Activated T-helper 17 cell treated with anti-CD3 and anti-CD28 coated beads, Interleukin-2, amount 50 U/mL, for 72 hours (primary cell): ENCODE measurements around the gene HOMER2. TPM values are rescaled to one million over a fixed set of nuclear protein-coding genes. Genes with fewer than 3 reads are reported as not detected.
A peak's percentile ranks its signal among the peaks of the same experiment; 100 is the strongest.

ENCODE experiments used
- ATAC-seq: fragments of 150-1000 bp; cut with Tn5 transposase; replicated peaks from 2 replicates; pipeline ENCODE4 v1.10.0; 2021; ENCODE audit warnings: mild to moderate bottlenecking, moderate library complexity
- H3K27ac Mint-ChIP-seq: one replicate; pipeline ENCODE4 v1.8.0; 2022; ENCODE audit warnings: mixed read lengths
- H3K27me3 Mint-ChIP-seq: one replicate; pipeline ENCODE4 v1.8.0; 2022; ENCODE audit warnings: mixed read lengths
- H3K36me3 Mint-ChIP-seq: one replicate; pipeline ENCODE4 v1.8.0; 2022; ENCODE audit warnings: low read depth, mild to moderate bottlenecking, mixed read lengths
- H3K4me1 Mint-ChIP-seq: one replicate; pipeline ENCODE4 v1.8.0; 2022; ENCODE audit warnings: mixed read lengths
- H3K4me3 Mint-ChIP-seq: one replicate; pipeline ENCODE4 v1.8.0; 2022; ENCODE audit warnings: mild to moderate bottlenecking, mixed read lengths
- H3K9me3 Mint-ChIP-seq: one replicate; pipeline ENCODE4 v1.8.0; 2022; ENCODE audit warnings: mixed read lengths
- total RNA-seq, 2 donors: library from RNA; stranded (reverse); gene quantifications; one replicate each; pipeline ENCODE4 v1.2.3, GENCODE V29; 2022

Gene HOMER2
- total RNA-seq, 2 donors from 2014 or later = 6.2 to 8.7 TPM

DNA sequence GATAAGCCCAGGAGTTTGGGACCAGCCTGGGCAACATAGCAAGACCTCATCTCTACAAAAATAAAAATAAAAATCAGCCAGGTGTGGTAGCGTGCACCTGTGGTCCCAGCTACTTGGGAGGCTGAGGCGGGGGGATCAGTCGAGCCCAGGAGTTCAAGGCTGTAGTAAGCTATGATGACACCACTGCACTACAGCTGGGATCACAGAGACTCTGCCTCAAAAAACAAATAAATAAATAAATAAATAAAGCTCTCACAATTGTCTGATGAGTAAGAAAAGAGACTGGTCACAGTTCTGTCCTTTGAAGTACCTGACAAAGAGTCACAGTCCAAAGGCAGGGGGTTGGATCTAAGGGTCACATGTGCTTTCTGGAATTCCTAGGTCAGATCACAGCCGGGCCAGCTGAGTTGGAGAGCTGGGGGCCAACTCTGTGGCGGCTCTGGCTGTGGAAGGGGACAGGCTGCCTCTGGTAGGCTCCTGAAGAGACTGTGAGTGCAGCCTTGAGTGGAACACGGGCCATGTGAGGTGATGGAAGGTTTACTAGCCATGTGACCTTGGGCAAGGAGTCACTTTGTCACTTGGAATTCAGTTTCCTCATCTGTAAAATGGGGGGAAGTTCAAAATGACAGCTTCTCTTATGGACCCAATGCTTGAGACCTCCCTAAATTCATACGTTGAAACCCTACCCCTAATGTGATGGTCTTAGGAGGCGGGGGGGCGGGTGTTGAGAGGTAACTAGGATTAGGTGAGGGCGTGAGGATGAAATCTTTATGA lies 95.9 kb downstream of the HOMER2 start:
- H3K27me3 Mint-ChIP-seq = no peaks in the 10 kb centered on the region
- no peak for ATAC-seq
- no peak overlapping the region for H3K27ac Mint-ChIP-seq
- no peaks in the 10 kb centered on the region for H3K36me3 Mint-ChIP-seq
- no peaks in the 10 kb centered on the region for H3K9me3 Mint-ChIP-seq
- no peak overlapping the region for H3K4me3 Mint-ChIP-seq
- H3K4me1 Mint-ChIP-seq = no peaks in the 10 kb centered on the region

GRCh38 chr15:82855286-82856100 lies 97.0 kb downstream of the HOMER2 start:
- H3K27ac Mint-ChIP-seq = no peak overlapping the region
- no peak for ATAC-seq
- no peaks in the 10 kb centered on the region for H3K36me3 Mint-ChIP-seq

DNA sequence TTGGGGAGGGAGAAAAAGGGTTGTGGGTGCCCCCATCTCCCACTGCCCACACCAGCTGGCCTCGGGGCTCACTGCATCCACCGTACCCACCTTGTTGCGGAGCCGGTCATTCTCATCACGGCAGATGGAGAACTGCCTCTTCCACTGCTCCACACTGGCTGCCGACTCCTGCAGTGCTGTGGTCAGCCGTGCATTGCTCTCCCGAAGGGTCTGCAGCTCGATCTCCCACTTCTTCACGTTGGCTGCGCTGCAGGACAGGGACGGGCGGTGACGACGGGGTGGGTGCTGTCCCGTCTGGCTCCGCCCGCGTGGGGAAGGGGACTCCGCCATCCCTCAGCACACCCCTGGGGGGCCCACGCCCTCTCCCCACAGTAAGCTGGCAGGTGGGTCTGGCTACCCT lies 98.0 kb downstream of the HOMER2 start:
- no peak for ATAC-seq
- Mint-ChIP-seq H3K27ac (no peak overlapping the region), H3K27me3 (no peaks in the 10 kb centered on the region), H3K4me3 (no peak overlapping the region), H3K9me3 (no peaks in the 10 kb centered on the region), H3K4me1 (no peaks in the 10 kb centered on the region), H3K36me3 (no peaks in the 10 kb centered on the region)

More at GRCh38 chr15:82855286-82856100, 97.0 kb downstream of the HOMER2 start:
- Mint-ChIP-seq H3K4me3 (no peak overlapping the region), H3K9me3 (no peaks in the 10 kb centered on the region), H3K4me1 (no peaks in the 10 kb centered on the region), H3K27me3 (no peaks in the 10 kb centered on the region)

DNA sequence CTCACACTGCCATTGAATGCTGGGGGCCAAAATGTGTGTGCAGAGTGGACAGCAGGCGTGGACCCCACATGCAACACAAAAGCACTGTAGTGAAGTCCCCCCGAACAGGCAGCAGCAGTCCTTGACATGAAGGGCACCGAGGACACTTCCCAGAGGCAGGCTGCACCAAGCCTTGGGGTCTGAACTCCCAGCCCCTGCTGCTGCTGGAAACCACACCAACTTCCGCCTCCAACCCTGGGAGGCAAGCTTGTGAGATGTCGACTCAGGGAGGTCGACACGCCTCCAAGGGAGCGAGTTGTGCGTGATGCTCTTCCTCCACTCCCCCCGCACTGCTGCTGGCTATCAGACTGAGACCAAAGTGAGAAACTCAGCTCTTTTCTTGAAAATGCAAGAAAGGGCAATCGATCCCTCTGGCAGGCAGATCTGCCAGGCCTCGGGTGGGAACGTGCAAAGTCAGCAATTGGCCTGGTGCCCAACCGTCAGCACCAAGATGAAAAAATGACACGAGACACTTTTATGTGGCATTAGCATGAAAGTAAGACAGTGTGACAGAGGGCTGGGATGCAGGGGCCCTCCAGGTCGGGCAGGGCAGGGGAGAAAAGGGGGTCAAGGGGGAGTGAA lies 99.5 kb downstream of the HOMER2 start:
- Mint-ChIP-seq H3K27ac (no peak overlapping the region), H3K36me3 (no peaks in the 10 kb centered on the region), H3K4me3 (no peak overlapping the region), H3K9me3 (no peaks in the 10 kb centered on the region), H3K27me3 (no peaks in the 10 kb centered on the region), H3K4me1 (no peaks in the 10 kb centered on the region)
- no peak for ATAC-seq

DNA sequence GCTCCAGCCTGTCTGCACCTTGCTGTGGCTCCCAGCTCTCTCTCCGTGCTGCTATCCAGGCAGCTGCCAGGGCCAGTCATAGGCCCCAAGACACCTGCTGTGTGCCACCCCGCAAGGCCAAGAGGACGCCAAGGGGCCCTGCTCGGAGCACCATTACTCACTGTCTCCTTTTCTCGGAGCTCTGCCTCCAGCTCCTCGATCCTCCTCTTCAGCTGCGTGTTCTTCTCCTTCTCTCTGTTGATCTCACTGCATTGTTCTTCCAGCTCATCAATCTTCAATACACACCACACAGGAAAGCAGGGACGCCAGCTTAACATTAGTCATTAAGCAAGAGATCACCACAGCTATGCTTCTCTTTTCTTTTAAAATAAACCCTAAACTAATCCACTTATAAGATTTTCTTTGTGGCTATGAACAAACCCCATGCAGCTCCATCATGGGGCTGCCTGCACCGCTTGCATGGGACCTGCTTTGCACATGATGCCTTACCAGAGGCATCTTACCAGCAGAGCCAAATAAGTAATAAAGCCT lies 100.5 kb downstream of the HOMER2 start:
- Mint-ChIP-seq H3K27me3 (no peaks in the 10 kb centered on the region), H3K36me3 (no peaks in the 10 kb centered on the region), H3K4me3 (no peak overlapping the region), H3K9me3 (no peaks in the 10 kb centered on the region), H3K27ac (no peak overlapping the region), H3K4me1 (no peaks in the 10 kb centered on the region)
- ATAC-seq = no peak

DNA sequence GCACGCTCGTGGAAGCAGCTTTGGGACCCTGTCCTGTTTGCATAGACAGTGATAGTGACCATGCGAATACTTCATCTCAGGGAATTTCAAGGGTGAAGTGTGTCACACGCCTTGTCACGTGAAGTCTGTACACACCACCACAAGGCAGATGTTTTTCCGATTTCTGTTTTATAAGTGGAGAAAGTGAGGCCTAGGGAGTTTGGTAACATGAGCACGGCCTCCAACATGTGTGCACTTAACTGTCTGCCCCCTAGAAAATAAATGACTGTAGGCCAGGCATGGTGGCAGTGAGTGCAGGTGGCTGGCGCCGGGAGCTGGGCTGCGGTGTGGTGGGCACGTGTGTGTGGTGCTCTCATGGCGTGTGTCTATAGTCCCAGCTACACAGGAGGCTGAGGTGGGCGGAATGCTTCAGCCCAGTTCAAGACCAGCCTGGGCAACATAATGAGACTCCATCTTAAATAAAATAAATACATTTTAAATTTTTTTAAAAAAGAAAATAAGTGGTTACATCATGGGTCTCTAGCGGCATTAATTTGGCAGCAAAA lies 101.1 kb downstream of the HOMER2 start:
- Mint-ChIP-seq H3K36me3 (no peaks in the 10 kb centered on the region), H3K4me1 (no peaks in the 10 kb centered on the region), H3K4me3 (no peak overlapping the region), H3K9me3 (no peaks in the 10 kb centered on the region), H3K27ac (no peak overlapping the region), H3K27me3 (no peaks in the 10 kb centered on the region)
- no peak for ATAC-seq

- Mint-ChIP-seq H3K27ac (no peak overlapping the region), H3K4me3 (no peak overlapping the region), H3K9me3 (no peaks in the 10 kb centered on the region), H3K27me3 (no peaks in the 10 kb centered on the region), H3K36me3 (no peaks in the 10 kb centered on the region), H3K4me1 (no peaks in the 10 kb centered on the region)
- no peak for ATAC-seq
These were observed 101.8 kb downstream of the HOMER2 start for GRCh38 chr15:82850731-82851130.

DNA sequence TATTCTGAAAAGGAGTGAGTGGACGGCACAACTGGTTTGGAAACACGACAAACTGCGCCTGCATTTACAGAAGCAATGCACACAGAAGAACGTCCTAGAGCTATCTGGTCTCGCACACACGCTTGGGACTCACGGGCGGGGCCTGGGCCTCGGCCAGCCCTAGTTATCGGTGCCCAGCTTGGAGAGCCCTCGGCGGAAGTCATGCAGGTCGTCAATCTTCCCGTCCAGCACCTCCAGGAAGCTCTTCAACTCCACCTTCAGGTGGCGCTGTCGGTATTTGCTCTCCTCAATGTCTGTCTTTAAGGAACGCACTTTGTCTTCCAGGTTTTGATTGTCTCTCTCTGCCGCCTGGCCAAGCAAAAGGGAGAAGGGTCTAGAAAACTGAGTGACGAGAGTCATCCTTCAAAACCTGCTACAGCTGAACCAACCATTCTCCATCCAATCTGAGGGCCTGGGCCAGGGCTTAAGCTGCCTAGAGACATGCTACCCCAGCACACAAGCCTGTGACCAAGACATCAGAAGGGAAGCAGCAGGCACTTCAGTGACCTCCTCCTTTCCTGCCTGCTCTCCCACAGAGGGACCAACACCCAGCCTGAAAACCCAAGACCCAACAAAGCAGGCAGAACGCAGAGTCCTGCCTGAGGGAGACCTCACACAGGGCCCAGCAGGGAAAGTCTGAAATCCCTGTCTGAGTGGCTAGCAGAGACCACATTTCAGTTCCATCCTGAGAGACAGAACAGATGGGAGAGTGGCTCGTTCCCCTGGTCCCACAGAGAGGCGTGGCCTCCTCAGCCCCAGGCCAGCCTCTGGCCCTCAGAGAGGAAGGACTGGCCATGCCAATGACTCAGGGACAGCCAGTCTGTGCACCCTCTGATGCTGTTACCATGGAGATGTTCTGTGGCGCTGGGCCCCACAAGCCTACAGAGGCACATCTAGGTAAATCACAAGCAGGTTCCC lies 102.7 kb downstream of the HOMER2 start:
- peak; percentile 70 for ATAC-seq
- Mint-ChIP-seq H3K4me3 (no peak overlapping the region), H3K36me3 (no peaks in the 10 kb centered on the region), H3K9me3 (no peaks in the 10 kb centered on the region), H3K4me1 (peaks cover 4% of the 10 kb centered on the region), H3K27ac (no peak overlapping the region), H3K27me3 (no peaks in the 10 kb centered on the region)

DNA sequence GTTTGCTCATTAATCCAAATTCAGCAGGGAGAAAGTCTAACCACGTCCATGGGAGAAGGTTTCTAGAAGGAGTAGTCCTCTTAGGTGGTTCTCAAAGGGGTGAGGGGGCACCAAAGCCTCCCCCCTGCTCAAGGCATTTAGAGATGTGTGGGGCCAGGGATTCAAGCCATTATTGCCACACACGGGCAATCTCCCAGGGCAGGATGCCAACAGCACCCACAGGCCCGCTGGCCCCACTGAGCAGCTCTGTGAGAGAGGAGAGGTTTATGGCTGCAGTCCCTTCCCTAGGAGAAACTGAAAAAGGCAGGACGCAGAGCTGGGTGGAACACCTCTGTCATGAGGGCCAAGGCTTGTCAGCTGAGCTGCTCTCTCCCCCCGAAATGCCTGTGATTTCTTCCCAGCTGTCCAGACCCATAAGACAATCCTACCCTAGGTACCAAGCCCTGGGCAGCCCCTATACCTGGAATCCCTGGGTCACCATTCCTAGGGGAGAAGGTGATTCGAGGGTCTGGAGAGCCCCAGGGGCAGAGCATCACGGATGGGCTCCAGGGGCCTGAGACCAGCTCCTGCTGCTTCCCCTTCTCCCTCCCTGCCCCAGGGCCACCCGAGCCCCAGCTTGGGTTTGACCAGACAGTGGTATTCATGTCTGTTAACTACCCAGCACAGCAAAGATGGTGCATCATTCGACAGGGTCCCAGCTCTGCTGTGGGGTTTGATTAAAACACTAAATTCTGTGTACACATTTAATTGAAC lies 104.1 kb downstream of the HOMER2 start:
- Mint-ChIP-seq H3K36me3 (no peaks in the 10 kb centered on the region), H3K4me1 (peaks cover 5% of the 10 kb centered on the region), H3K27ac (no peak overlapping the region), H3K27me3 (no peaks in the 10 kb centered on the region), H3K4me3 (no peak overlapping the region), H3K9me3 (no peaks in the 10 kb centered on the region)
- ATAC-seq = no peak

- peaks cover 5% of the 10 kb centered on the region for H3K4me1 Mint-ChIP-seq
- H3K36me3 Mint-ChIP-seq = no peaks in the 10 kb centered on the region
- no peaks in the 10 kb centered on the region for H3K27me3 Mint-ChIP-seq
- H3K9me3 Mint-ChIP-seq = no peaks in the 10 kb centered on the region
- ATAC-seq = no peak
- no peak overlapping the region for H3K4me3 Mint-ChIP-seq
- H3K27ac Mint-ChIP-seq = no peak overlapping the region
These were observed 104.8 kb downstream of the HOMER2 start for GRCh38 chr15:82847703-82848102.

- Mint-ChIP-seq H3K9me3 (no peaks in the 10 kb centered on the region), H3K27ac (no peak overlapping the region), H3K4me1 (peaks cover 5% of the 10 kb centered on the region), H3K27me3 (no peaks in the 10 kb centered on the region), H3K36me3 (no peaks in the 10 kb centered on the region), H3K4me3 (no peak overlapping the region)
- no peak for ATAC-seq
These were observed 105.9 kb downstream of the HOMER2 start for GRCh38 chr15:82846621-82847020.

GRCh38 chr15:82845686-82846085 lies 106.8 kb downstream of the HOMER2 start:
- Mint-ChIP-seq H3K27ac (no peak overlapping the region), H3K27me3 (no peaks in the 10 kb centered on the region), H3K36me3 (no peaks in the 10 kb centered on the region), H3K4me1 (peaks cover 5% of the 10 kb centered on the region), H3K9me3 (no peaks in the 10 kb centered on the region), H3K4me3 (no peak overlapping the region)
- ATAC-seq = no peak

DNA sequence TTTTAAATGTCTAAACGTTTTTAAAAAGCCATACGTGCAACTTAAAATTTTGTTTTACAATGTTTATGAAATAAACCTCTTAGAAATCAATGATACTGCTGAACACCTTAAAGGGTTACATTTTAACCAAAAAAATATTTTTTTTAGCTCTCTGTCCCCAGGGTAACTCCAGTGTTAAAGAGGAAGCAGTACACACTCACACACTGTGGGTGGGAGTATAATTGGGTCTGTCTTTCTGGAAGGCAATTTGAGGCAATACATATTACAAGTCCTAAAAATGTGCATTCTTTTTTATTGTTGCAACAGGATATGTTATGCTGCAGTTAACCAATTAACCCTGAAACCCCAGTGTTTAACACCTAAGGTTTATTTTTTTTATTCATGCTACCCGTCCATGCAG lies 109.0 kb downstream of the HOMER2 start:
- Mint-ChIP-seq H3K27ac (no peak overlapping the region), H3K4me3 (no peak overlapping the region), H3K9me3 (no peaks in the 10 kb centered on the region), H3K4me1 (peaks cover 5% of the 10 kb centered on the region), H3K36me3 (no peaks in the 10 kb centered on the region), H3K27me3 (no peaks in the 10 kb centered on the region)
- ATAC-seq = no peak
